AG04449 (cell line): ENCODE measurements around the gene SNHG17.
"Not testable (repeated sequence)": the region's sequence is repeated elsewhere in the genome, so short reads cannot be mapped to it uniquely, and the experiment has no call there.

ENCODE experiments used
- CTCF ChIA-PET: fragments of 350-600 bp; formaldehyde crosslinking; extraction: SDS; loops from one replicate; lab custom pipeline; 2021; ENCODE audit warnings: antibody characterized with exemption; lab: Yijun Ruan, JAX
- POLR2A ChIA-PET: fragments of 400-600, 350-600 bp; formaldehyde crosslinking; extraction: SDS; loops from one replicate; lab custom pipeline; 2020; ENCODE audit warnings: antibody characterized with exemption, inconsistent platforms; lab: Yijun Ruan, JAX
- DNase-seq: peaks from one replicate; pipeline ENCODE4 v3.0.0-alpha.2; 2010; ENCODE audit warnings: low read depth, low spot score
- H3K4me3 ChIP-seq: 2 replicates; pipeline ENCODE4 v1.5.1; 2011; ENCODE audit warnings: low read depth, mild to moderate bottlenecking, control low read depth, low read length
- TF ChIP-seq, protein P1 (sequence below): IDR thresholded peaks from one replicate; pipeline ENCODE4 v1.5.1; 2011; ENCODE audit warnings: mild to moderate bottlenecking, moderate library complexity, low read length, control low read depth, inconsistent platforms; ENCODE audit not compliant: insufficient read depth; ENCODE audit errors: missing control alignments

The SNHG17 gene

DNA sequence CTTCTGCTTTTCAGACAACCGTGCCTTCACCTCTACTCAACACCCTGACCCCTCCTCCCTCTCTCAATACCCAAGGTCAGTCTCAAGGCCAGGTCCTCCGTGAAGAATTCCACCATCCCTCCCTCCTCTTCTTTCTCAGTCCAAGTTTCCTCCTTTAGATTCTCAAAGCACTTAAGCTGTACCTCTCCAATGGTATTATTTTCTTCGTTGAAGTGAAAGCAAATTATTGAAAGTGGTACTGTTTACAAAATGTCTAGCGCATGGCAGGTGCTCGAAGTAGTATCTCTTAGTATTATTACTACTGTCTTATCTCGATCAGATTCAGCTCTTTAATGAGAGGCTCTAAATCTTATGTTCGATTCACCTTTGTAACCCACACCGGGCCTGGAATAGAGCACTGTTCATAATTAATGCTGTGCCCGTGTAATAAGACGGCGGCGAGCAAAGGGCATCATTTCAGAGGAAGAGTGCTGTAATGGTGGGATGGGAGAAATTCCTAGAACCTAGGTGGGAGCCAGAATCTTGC is 36.9 kb upstream of the SNHG17 start:
- peak overlapping the region; percentile 83 for H3K4me3 ChIP-seq
- DNase-seq, result no peak
- TF ChIP-seq, protein P1, sequence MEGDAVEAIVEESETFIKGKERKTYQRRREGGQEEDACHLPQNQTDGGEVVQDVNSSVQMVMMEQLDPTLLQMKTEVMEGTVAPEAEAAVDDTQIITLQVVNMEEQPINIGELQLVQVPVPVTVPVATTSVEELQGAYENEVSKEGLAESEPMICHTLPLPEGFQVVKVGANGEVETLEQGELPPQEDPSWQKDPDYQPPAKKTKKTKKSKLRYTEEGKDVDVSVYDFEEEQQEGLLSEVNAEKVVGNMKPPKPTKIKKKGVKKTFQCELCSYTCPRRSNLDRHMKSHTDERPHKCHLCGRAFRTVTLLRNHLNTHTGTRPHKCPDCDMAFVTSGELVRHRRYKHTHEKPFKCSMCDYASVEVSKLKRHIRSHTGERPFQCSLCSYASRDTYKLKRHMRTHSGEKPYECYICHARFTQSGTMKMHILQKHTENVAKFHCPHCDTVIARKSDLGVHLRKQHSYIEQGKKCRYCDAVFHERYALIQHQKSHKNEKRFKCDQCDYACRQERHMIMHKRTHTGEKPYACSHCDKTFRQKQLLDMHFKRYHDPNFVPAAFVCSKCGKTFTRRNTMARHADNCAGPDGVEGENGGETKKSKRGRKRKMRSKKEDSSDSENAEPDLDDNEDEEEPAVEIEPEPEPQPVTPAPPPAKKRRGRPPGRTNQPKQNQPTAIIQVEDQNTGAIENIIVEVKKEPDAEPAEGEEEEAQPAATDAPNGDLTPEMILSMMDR, result no peak
- POLR2A ChIA-PET, result interaction anchor here (1.1 to 1.8 kb wide), 4 partner anchors 15 to 37 kb away, joined by 5 to 12 read pairs (median 6); partner anchors contain the start of gene SNHG17
- CTCF ChIA-PET, result interaction anchor here (0.9 to 6.5 kb wide), 11 partner anchors 12 to 1269 kb away, joined by 3 to 47 read pairs (median 4); partner anchors contain the start of gene SNHG17

DNA sequence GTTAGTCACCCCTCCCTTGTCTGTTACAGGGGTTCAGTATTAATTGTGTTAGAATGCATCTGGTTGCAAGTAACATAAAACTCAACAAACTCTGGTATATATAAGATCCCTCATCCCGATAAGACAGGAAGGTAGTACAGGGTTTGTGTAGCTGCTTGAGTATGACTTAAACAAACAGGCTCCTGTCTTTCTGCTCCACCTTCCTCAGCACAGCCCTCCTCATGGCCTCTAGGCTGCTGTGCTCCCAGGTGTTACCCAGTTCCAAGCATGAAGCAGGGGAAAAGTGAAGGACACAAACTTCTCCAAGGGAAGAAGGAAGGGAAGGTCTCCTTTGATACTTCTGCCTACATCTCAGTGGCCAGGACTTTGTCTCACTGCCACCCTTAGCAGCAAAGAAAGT is 36.1 kb upstream of the SNHG17 start:
- CTCF ChIA-PET, result interaction anchor here (2.1 to 6.5 kb wide), 4 partner anchors 13 to 36 kb away, joined by 15 to 47 read pairs (median 24); partner anchors contain the start of gene SNHG17
- no peak overlapping the region for H3K4me3 ChIP-seq
- TF ChIP-seq, protein P1, result no peak
- no peak for DNase-seq
- POLR2A ChIA-PET, result no interaction called here

DNA sequence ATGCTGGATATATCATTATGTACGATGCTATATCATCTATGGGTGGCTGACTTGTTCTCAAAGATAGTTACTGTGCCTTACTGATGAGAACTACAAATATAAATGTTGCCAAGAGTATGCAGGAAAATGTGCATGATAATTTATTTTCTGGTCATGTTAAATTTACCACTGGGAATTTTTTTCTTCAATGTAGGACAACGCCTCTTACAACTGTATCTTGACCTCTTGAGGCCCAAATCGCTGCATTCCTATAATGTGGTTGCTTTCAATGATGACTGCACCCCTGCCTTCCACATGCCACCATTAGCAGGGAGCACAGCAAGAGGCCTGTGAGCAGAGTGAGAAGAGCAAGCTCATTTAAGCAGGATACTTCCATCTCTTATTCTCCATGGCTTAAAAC is 31.9 kb upstream of the SNHG17 start:
- no peak for DNase-seq
- ChIA-PET CTCF (no interaction called here), POLR2A (no interaction called here)
- TF ChIP-seq, protein P1, result no peak
- no peak overlapping the region for H3K4me3 ChIP-seq

- DNase-seq, result no peak
- TF ChIP-seq, protein P1, result no peak
- ChIA-PET POLR2A (no interaction called here), CTCF (no interaction called here)
- no peak overlapping the region for H3K4me3 ChIP-seq
Measured at GRCh38 chr20:38466171-38466570, 31.0 kb upstream of the SNHG17 start.

DNA sequence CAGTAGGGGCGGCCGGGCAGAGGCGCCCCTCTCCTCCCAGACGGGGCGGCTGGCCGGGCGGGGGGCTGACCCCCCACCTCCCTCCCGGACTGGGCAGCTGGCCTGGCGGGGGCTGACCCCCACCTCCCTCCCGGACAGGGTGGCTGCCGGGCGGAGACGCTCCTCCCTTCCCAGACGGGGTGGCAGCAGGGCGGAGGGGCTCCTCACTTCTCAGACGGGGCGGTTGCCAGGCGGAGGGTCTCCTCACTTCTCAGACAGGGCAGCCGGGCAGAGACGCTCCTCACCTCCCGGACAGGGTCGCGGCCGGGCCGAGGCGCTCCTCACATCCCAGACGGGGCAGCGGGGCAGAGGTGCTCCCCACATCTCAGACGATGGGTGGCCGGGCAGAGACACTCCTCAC is 26.4 kb upstream of the SNHG17 start:
- POLR2A ChIA-PET, H3K4me3 ChIP-seq, CTCF ChIA-PET: not testable (repeated sequence)

GRCh38 chr20:38461167-38461566 is 26.0 kb upstream of the SNHG17 start:
- CTCF ChIA-PET, result interaction anchor here (1.8 kb wide), 1 partner anchor 15 kb away, joined by 4 read pairs; no protein-coding TSS in a partner anchor
- DNase-seq, POLR2A ChIA-PET, H3K4me3 ChIP-seq: not testable (repeated sequence)

More for the DNA sequence above, 26.4 kb upstream of the SNHG17 start:
- not testable (repeated sequence) for DNase-seq

- POLR2A ChIA-PET, H3K4me3 ChIP-seq, DNase-seq: not testable (repeated sequence)
- CTCF ChIA-PET, result interaction anchor here (1.8 kb wide), 1 partner anchor 14 kb away, joined by 4 read pairs; no protein-coding TSS in a partner anchor
Measured at GRCh38 chr20:38460631-38461030, 25.5 kb upstream of the SNHG17 start.
